Caco-2 (cell line): ENCODE measurements around the gene HERC5. TPM values are rescaled to one million over a fixed set of nuclear protein-coding genes. Genes with fewer than 3 reads are reported as not detected.

ENCODE experiments used
- BruUV-seq: library from RNA; stranded (reverse); fragments of 400-500 nt; replicated peaks from 2 replicates; lab custom pipeline; 2021; lab: Mats Ljungman, UMichigan
- CTCF ChIA-PET: fragments of 300-600 bp; sonication (Branson Sonifier 250); formaldehyde crosslinking; loops from one replicate; lab custom pipeline; 2022; ENCODE audit warnings: antibody characterized with exemption; lab: Charles Lee
- POLR2A ChIA-PET: fragments of 300-600 bp; sonication (Branson Sonifier 250); formaldehyde crosslinking; loops from one replicate; lab custom pipeline; 2022; ENCODE audit warnings: antibody characterized with exemption; lab: Charles Lee
- DNase-seq, 2 experiments: peaks; one replicate each; pipeline versions ENCODE4 v3.0.0 to v3.0.0-alpha.2; 2020 to 2022
- H3K27me3 ChIP-seq: replicated peaks from 2 replicates; pipeline ENCODE4 v1.6.0; 2011; ENCODE audit warnings: low read length; ENCODE audit not compliant: control insufficient read depth, insufficient read depth
- H3K36me3 ChIP-seq: 2 replicates; pipeline ENCODE4 v1.5.1; 2011; ENCODE audit warnings: low read length; ENCODE audit not compliant: control insufficient read depth, insufficient read depth
- H3K4me1 ChIP-seq: fragments of 250-450 bp; sonication (Bioruptor Pico); 2 replicates; pipeline ENCODE4 v1.5.1; 2020; ENCODE audit warnings: mild to moderate bottlenecking
- H3K4me3 ChIP-seq: 2 replicates; pipeline ENCODE4 v1.5.1; 2011; ENCODE audit warnings: low read depth, mild to moderate bottlenecking, control low read depth, low read length
- H3K9me3 ChIP-seq: fragments of 250-450 bp; sonication (Bioruptor Pico); 2 replicates; pipeline ENCODE4 v1.5.1; 2020; ENCODE audit warnings: mild to moderate bottlenecking, moderate library complexity
- H3K27ac Mint-ChIP-seq: one replicate; pipeline ENCODE4 v1.8.0; 2022; ENCODE audit warnings: mixed read lengths; ENCODE audit not compliant: unreplicated experiment
- H3K27me3 Mint-ChIP-seq: one replicate; pipeline ENCODE4 v1.8.0; 2022; ENCODE audit warnings: mixed read lengths; ENCODE audit not compliant: insufficient read depth, unreplicated experiment
- H3K36me3 Mint-ChIP-seq: one replicate; pipeline ENCODE4 v1.8.0; 2022; ENCODE audit warnings: mild to moderate bottlenecking, mixed read lengths; ENCODE audit not compliant: insufficient read depth, unreplicated experiment
- H3K4me1 Mint-ChIP-seq: one replicate; pipeline ENCODE4 v1.8.0; 2022; ENCODE audit warnings: low read depth, mixed read lengths; ENCODE audit not compliant: unreplicated experiment
- H3K4me3 Mint-ChIP-seq: one replicate; pipeline ENCODE4 v1.8.0; 2022; ENCODE audit warnings: mild to moderate bottlenecking, moderate library complexity, mixed read lengths; ENCODE audit not compliant: unreplicated experiment
- H3K9me3 Mint-ChIP-seq: one replicate; pipeline ENCODE4 v1.8.0; 2022; ENCODE audit warnings: mixed read lengths; ENCODE audit not compliant: unreplicated experiment
- CTCF ChIP-seq, 2 experiments: fragments of 200-600 bp in 1 of 2; IDR thresholded peaks; 1 replicate in 1 of 2; 2 replicates in 1 of 2; pipeline versions ENCODE4 v1.5.1 to v1.8.0; 2011 to 2022; ENCODE audit warnings: antibody characterized with exemption in 1 of 2, control low read depth in 1 of 2, inconsistent platforms in 1 of 2, low read depth in 1 of 2, low read length in 1 of 2, mild to moderate bottlenecking in 1 of 2, moderate library complexity in 1 of 2; ENCODE audit not compliant: insufficient read depth in 1 of 2, severe bottlenecking in 1 of 2, unreplicated experiment in 1 of 2
- intact Hi-C: fragments of 100-400 bp; cut with micrococcal nuclease; formaldehyde crosslinking; loops from one replicate; pipeline ENCODE4 v1.10.0; 2022; ENCODE audit not compliant: unreplicated experiment
- total RNA-seq: library from RNA; stranded (reverse); gene quantifications from 2 replicates; pipeline ENCODE4 v1.2.3, GENCODE V29; 2022

The HERC5 gene
- total RNA-seq, 1 experiment from 2014 or later = 5.6 TPM

- Mint-ChIP-seq H3K27me3 (no peaks in the 10 kb centered on the region), H3K27ac (no peak overlapping the region), H3K4me3 (no peak overlapping the region), H3K36me3 (no peaks in the 10 kb centered on the region), H3K9me3 (no peaks in the 10 kb centered on the region), H3K4me1 (peaks cover 13% of the 10 kb centered on the region)
- Histone ChIP-seq H3K9me3 (no peaks in the 10 kb centered on the region), H3K4me1 (peaks cover 20% of the 10 kb centered on the region), H3K36me3 (no peaks in the 10 kb centered on the region), H3K4me3 (no peak overlapping the region), H3K27me3 (no peaks in the 10 kb centered on the region)
- no peak for TF ChIP-seq CTCF (IDR thresholded peaks at IDR 0.05; ENCODE audit: insufficient read depth in 1 of 2, low read depth in 1 of 2, low read length in 1 of 2, severe bottlenecking in 1 of 2, unreplicated experiment in 1 of 2)
- no peak for DNase-seq
- ChIA-PET POLR2A (no interaction called here), CTCF (no interaction called here)
- BruUV-seq = no TSS peak
- intact Hi-C loops = no loop called here
Observed at GRCh38 chr4:88415982-88416381, 40.9 kb upstream of the HERC5 start.

- H3K4me3 ChIP-seq = no peak overlapping the region
- intact Hi-C loops = no loop called here
- no peaks in the 10 kb centered on the region for H3K9me3 ChIP-seq
- H3K9me3 Mint-ChIP-seq = no peaks in the 10 kb centered on the region
- H3K4me3 Mint-ChIP-seq = no peak overlapping the region
- no peaks in the 10 kb centered on the region for H3K27me3 ChIP-seq
- CTCF ChIA-PET = no interaction called here
- H3K4me1 ChIP-seq = peaks cover 17% of the 10 kb centered on the region
- POLR2A ChIA-PET = no interaction called here
- BruUV-seq = no TSS peak
- H3K27ac Mint-ChIP-seq = no peak overlapping the region
- no peaks in the 10 kb centered on the region for H3K36me3 Mint-ChIP-seq
- no peaks in the 10 kb centered on the region for H3K27me3 Mint-ChIP-seq
- no peaks in the 10 kb centered on the region for H3K36me3 ChIP-seq
- peaks cover 13% of the 10 kb centered on the region for H3K4me1 Mint-ChIP-seq
- no peak for TF ChIP-seq CTCF (IDR thresholded peaks at IDR 0.05; ENCODE audit: insufficient read depth in 1 of 2, low read depth in 1 of 2, low read length in 1 of 2, severe bottlenecking in 1 of 2, unreplicated experiment in 1 of 2)
- no peak for DNase-seq
Observed at GRCh38 chr4:88418411-88418810, 38.5 kb upstream of the HERC5 start.

DNA sequence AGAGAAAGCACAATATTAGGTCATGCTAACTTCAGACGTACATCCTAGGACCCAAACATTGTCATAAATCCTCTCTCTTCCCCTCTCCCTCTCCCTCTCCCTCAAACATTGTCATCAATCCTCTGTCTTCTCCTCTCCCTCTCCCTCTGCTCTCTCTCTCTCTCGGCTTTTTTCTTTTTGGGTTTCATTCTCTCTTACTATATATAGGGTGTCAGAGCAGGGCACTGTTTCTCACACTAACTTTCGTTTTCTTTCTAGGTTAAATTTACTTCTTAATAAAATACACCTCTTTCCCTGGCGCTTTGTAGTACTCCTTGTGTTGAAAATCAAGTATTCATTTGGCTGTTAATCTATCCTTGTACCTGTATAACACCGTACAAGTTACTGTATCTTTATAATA, 37.0 kb upstream of the HERC5 start:
- no peak overlapping the region for H3K4me3 Mint-ChIP-seq
- intact Hi-C loops = no loop called here
- peaks cover 13% of the 10 kb centered on the region for H3K4me1 Mint-ChIP-seq
- H3K36me3 ChIP-seq = no peaks in the 10 kb centered on the region
- no peaks in the 10 kb centered on the region for H3K27me3 ChIP-seq
- ChIA-PET POLR2A (no interaction called here), CTCF (no interaction called here)
- H3K27me3 Mint-ChIP-seq = no peaks in the 10 kb centered on the region
- peaks cover 11% of the 10 kb centered on the region; the same call in 1 of the 2 replicates for H3K4me1 ChIP-seq
- H3K4me3 ChIP-seq = no peak overlapping the region
- no peak for TF ChIP-seq CTCF (IDR thresholded peaks at IDR 0.05; ENCODE audit: insufficient read depth in 1 of 2, low read depth in 1 of 2, low read length in 1 of 2, severe bottlenecking in 1 of 2, unreplicated experiment in 1 of 2)
- no peaks in the 10 kb centered on the region for H3K36me3 Mint-ChIP-seq
- no peak for DNase-seq
- BruUV-seq = no TSS peak
- H3K9me3 Mint-ChIP-seq = no peaks in the 10 kb centered on the region
- no peaks in the 10 kb centered on the region for H3K9me3 ChIP-seq
- no peak overlapping the region for H3K27ac Mint-ChIP-seq
